NCI-H510A treated with DMSO at 0.1 percent for 48 hours (cell line): ENCODE measurements around the gene DHRS12.

Experiments used
- DNase-seq: peaks from one replicate; lab custom pipeline; 2025; lab: John Stamatoyannopoulos, UW

The DHRS12 gene

GRCh38 chr13:51726446-51727193 is 77.3 kb downstream of the DHRS12 start:
- DNase-seq, result no peak

- DNase-seq, result no peak
Measured at GRCh38 chr13:51724721-51725120, 79.2 kb downstream of the DHRS12 start.

GRCh38 chr13:51723529-51723928 is 80.4 kb downstream of the DHRS12 start:
- no peak for DNase-seq

- DNase-seq, result no peak
Measured at GRCh38 chr13:51721496-51721895, 82.5 kb downstream of the DHRS12 start.

- no peak for DNase-seq
Measured at GRCh38 chr13:51719394-51719793, 84.6 kb downstream of the DHRS12 start.
